ENCODE results near the gene SEC23IP. TPM values are rescaled to one million over a fixed set of nuclear protein-coding genes. Genes with fewer than 3 reads are reported as not detected.

Gene SEC23IP
- total RNA-seq, 4 donors from 2014 or later, result 20.5 to 51.7 (median 31.8) TPM

- peaks cover 0 to 91% (median 37%) of the 10 kb centered on the region in 4 donors for H3K36me3 ChIP-seq
- H3K4me1 ChIP-seq, result no peaks in the 10 kb centered on the region
- 77 to 100% methylated on average over 1 to 3 of the region's 3 CpGs for WGBS, 2 donors (ENCODE audit: low coverage in 1 of 2)
- intact Hi-C loops (cut with DNase I; ENCODE audit: low total_unique reads) (no loop called here), in situ Hi-C loops (cut with MboI; ENCODE audit: low pct_ligation_motif_present in 1 of 4, low pct_unique_long_range_greater_than_20kb in 1 of 4, low sequenced_read_pairs in 3 of 4) (no loop called here)
- no peak overlapping the region for H3K4me3 ChIP-seq
- no peak overlapping the region for H3K27ac ChIP-seq
- DNase-seq, result no peak
- H3K9me3 ChIP-seq, result no peaks in the 10 kb centered on the region
- H3K27me3 ChIP-seq, result no peaks in the 10 kb centered on the region
- TF ChIP-seq CTCF (IDR thresholded peaks at IDR 0.05), result no peak
- no peak for TF ChIP-seq POLR2A (IDR thresholded peaks at IDR 0.05)
- no peak for TF ChIP-seq EP300 (IDR thresholded peaks at IDR 0.05; ENCODE audit: low read depth)
- no peak for TF ChIP-seq POLR2AphosphoS5 (IDR thresholded peaks at IDR 0.05)
Measured at GRCh38 chr10:119917777-119918176, 25.2 kb downstream of the SEC23IP start.

- in situ Hi-C loops (cut with MboI; ENCODE audit: low pct_ligation_motif_present in 1 of 4, low pct_unique_long_range_greater_than_20kb in 1 of 4, low sequenced_read_pairs in 3 of 4), result no loop called here
- no peak overlapping the region for H3K4me3 ChIP-seq
- intact Hi-C loops (cut with DNase I; ENCODE audit: low total_unique reads), result no loop called here
- H3K27me3 ChIP-seq, result no peaks in the 10 kb centered on the region
- H3K4me1 ChIP-seq, result no peaks in the 10 kb centered on the region
- no peak overlapping the region for H3K27ac ChIP-seq
- DNase-seq, result no peak
- TF ChIP-seq POLR2AphosphoS5 (IDR thresholded peaks at IDR 0.05), result no peak
- no peak for TF ChIP-seq EP300 (IDR thresholded peaks at IDR 0.05; ENCODE audit: low read depth)
- TF ChIP-seq CTCF (IDR thresholded peaks at IDR 0.05), result no peak
- no peak for TF ChIP-seq POLR2A (IDR thresholded peaks at IDR 0.05)
- 79 to 93% methylated on average over 2 to 3 of the region's 3 CpGs for WGBS, 2 donors (ENCODE audit: low coverage in 1 of 2)
- peaks cover 0 to 90% (median 33%) of the 10 kb centered on the region in 4 donors for H3K36me3 ChIP-seq
- no peaks in the 10 kb centered on the region for H3K9me3 ChIP-seq
Measured at GRCh38 chr10:119919271-119919670, 26.7 kb downstream of the SEC23IP start.

GRCh38 chr10:119919826-119920225 lies 27.3 kb downstream of the SEC23IP start:
- intact Hi-C loops (cut with DNase I; ENCODE audit: low total_unique reads) (no loop called here), in situ Hi-C loops (cut with MboI; ENCODE audit: low pct_ligation_motif_present in 1 of 4, low pct_unique_long_range_greater_than_20kb in 1 of 4, low sequenced_read_pairs in 3 of 4) (no loop called here)
- Histone ChIP-seq H3K4me3 (no peak overlapping the region), H3K27me3 (no peaks in the 10 kb centered on the region), H3K27ac (no peak overlapping the region), H3K4me1 (no peaks in the 10 kb centered on the region), H3K36me3 (peaks cover 0 to 92% (median 33%) of the 10 kb centered on the region in 4 donors), H3K9me3 (no peaks in the 10 kb centered on the region)
- TF ChIP-seq EP300 (IDR thresholded peaks at IDR 0.05; ENCODE audit: low read depth), result no peak
- no peak for TF ChIP-seq CTCF (IDR thresholded peaks at IDR 0.05)
- TF ChIP-seq POLR2AphosphoS5 (IDR thresholded peaks at IDR 0.05), result no peak
- no peak for TF ChIP-seq POLR2A (IDR thresholded peaks at IDR 0.05)
- WGBS, 2 donors (ENCODE audit: low coverage in 1 of 2), result 66 to 79% methylated on average over 1 of the region's 1 CpG
- no peak for DNase-seq

- Histone ChIP-seq H3K9me3 (no peaks in the 10 kb centered on the region), H3K27ac (no peak overlapping the region), H3K4me1 (peaks cover 0 to 5% (median 0%) of the 10 kb centered on the region in 4 donors), H3K4me3 (no peak overlapping the region), H3K36me3 (peaks cover 0 to 79% (median 29%) of the 10 kb centered on the region in 4 donors), H3K27me3 (no peaks in the 10 kb centered on the region)
- in situ Hi-C loops (cut with MboI; ENCODE audit: low pct_ligation_motif_present in 1 of 4, low pct_unique_long_range_greater_than_20kb in 1 of 4, low sequenced_read_pairs in 3 of 4) (no loop called here), intact Hi-C loops (cut with DNase I; ENCODE audit: low total_unique reads) (no loop called here)
- no peak for TF ChIP-seq CTCF (IDR thresholded peaks at IDR 0.05)
- no peak for TF ChIP-seq POLR2A (IDR thresholded peaks at IDR 0.05)
- TF ChIP-seq POLR2AphosphoS5 (IDR thresholded peaks at IDR 0.05), result no peak
- no peak for TF ChIP-seq EP300 (IDR thresholded peaks at IDR 0.05; ENCODE audit: low read depth)
- DNase-seq, result no peak
Measured at GRCh38 chr10:119928411-119928810, 35.9 kb downstream of the SEC23IP start.

Measured in transverse colon (tissue), 4 donors.